Measurements from ENCODE around the gene ZBTB8A. TPM values are rescaled to one million over a fixed set of nuclear protein-coding genes. Genes with fewer than 3 reads are reported as not detected.

ZBTB8A gene
- total and polyA plus RNA-seq, 4 donors, result 0.93 to 3.3 (median 1.3) TPM

DNA sequence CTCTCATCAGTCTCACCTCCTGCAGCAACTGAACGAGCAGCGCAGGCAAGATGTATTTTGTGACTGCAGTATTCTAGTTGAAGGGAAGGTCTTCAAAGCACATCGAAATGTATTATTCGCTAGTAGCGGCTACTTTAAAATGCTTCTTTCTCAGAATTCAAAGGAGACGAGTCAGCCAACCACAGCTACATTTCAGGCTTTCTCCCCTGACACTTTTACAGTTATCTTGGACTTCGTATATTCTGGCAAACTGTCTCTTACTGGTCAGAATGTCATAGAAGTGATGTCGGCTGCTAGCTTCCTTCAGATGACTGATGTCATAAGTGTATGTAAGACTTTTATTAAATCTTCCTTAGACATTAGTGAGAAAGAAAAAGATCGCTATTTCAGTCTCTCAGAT is 53.7 kb downstream of the ZBTB8A start:
- Histone ChIP-seq H3K36me3 (ENCODE audit: control insufficient read depth in 4 of 4, insufficient read depth in 3 of 4, low read depth in 1 of 4, low read length in 3 of 4) (peaks cover 1 to 4% (median 3%) of the 10 kb centered on the region in 4 donors), H3K9ac (ENCODE audit: low read depth in 1 of 2, low read length in 2 of 2) (no peak overlapping the region), H3K27ac (ENCODE audit: low read depth in 1 of 2, low read length in 2 of 2) (no peak overlapping the region), H3K4me1 (ENCODE audit: control insufficient read depth in 4 of 4, insufficient read depth in 4 of 4, low read length in 3 of 4) (no peaks in the 10 kb centered on the region), H3K9me3 (ENCODE audit: control insufficient read depth in 4 of 4, low read length in 3 of 4) (no peaks in the 10 kb centered on the region), H3K4me3 (ENCODE audit: low read depth in 1 of 3, low read length in 3 of 3) (no peak overlapping the region), H3K27me3 (ENCODE audit: control insufficient read depth in 4 of 4, insufficient read depth in 4 of 4, low read length in 3 of 4) (no peaks in the 10 kb centered on the region)
- no peak for DNase-seq (ENCODE audit: low spot score)
- TF ChIP-seq HNF4G (IDR thresholded peaks at IDR 0.05), result no peak
- no peak for TF ChIP-seq FOXA2 (IDR thresholded peaks at IDR 0.05)
- TF ChIP-seq, protein P1, sequence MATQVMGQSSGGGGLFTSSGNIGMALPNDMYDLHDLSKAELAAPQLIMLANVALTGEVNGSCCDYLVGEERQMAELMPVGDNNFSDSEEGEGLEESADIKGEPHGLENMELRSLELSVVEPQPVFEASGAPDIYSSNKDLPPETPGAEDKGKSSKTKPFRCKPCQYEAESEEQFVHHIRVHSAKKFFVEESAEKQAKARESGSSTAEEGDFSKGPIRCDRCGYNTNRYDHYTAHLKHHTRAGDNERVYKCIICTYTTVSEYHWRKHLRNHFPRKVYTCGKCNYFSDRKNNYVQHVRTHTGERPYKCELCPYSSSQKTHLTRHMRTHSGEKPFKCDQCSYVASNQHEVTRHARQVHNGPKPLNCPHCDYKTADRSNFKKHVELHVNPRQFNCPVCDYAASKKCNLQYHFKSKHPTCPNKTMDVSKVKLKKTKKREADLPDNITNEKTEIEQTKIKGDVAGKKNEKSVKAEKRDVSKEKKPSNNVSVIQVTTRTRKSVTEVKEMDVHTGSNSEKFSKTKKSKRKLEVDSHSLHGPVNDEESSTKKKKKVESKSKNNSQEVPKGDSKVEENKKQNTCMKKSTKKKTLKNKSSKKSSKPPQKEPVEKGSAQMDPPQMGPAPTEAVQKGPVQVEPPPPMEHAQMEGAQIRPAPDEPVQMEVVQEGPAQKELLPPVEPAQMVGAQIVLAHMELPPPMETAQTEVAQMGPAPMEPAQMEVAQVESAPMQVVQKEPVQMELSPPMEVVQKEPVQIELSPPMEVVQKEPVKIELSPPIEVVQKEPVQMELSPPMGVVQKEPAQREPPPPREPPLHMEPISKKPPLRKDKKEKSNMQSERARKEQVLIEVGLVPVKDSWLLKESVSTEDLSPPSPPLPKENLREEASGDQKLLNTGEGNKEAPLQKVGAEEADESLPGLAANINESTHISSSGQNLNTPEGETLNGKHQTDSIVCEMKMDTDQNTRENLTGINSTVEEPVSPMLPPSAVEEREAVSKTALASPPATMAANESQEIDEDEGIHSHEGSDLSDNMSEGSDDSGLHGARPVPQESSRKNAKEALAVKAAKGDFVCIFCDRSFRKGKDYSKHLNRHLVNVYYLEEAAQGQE (IDR thresholded peaks at IDR 0.05), result no peak
- no peak for TF ChIP-seq JUND (IDR thresholded peaks at IDR 0.05)
- TF ChIP-seq SP1 (IDR thresholded peaks at IDR 0.05), result no peak
- no peak for TF ChIP-seq EGR1 (IDR thresholded peaks at IDR 0.05; ENCODE audit: low read depth in 2 of 2)
- TF ChIP-seq GABPA (IDR thresholded peaks at IDR 0.05 in 1 of 2, conservative IDR thresholded peaks at IDR 0.05 in 1 of 2), result no peak
- no peak for TF ChIP-seq RXRA (IDR thresholded peaks at IDR 0.05)
- TF ChIP-seq YY1 (IDR thresholded peaks at IDR 0.05), result no peak
- no peak for TF ChIP-seq HNF4A (conservative IDR thresholded peaks at IDR 0.05)
- no peak for TF ChIP-seq RAD21 (IDR thresholded peaks at IDR 0.05)
- no peak for TF ChIP-seq MAX (IDR thresholded peaks at IDR 0.05)
- no peak for TF ChIP-seq ZBTB33 (IDR thresholded peaks at IDR 0.05)
- no peak for TF ChIP-seq NR2F2 (IDR thresholded peaks at IDR 0.05)
- no peak for TF ChIP-seq FOXA1 (IDR thresholded peaks at IDR 0.05)
- TF ChIP-seq, protein P2, sequence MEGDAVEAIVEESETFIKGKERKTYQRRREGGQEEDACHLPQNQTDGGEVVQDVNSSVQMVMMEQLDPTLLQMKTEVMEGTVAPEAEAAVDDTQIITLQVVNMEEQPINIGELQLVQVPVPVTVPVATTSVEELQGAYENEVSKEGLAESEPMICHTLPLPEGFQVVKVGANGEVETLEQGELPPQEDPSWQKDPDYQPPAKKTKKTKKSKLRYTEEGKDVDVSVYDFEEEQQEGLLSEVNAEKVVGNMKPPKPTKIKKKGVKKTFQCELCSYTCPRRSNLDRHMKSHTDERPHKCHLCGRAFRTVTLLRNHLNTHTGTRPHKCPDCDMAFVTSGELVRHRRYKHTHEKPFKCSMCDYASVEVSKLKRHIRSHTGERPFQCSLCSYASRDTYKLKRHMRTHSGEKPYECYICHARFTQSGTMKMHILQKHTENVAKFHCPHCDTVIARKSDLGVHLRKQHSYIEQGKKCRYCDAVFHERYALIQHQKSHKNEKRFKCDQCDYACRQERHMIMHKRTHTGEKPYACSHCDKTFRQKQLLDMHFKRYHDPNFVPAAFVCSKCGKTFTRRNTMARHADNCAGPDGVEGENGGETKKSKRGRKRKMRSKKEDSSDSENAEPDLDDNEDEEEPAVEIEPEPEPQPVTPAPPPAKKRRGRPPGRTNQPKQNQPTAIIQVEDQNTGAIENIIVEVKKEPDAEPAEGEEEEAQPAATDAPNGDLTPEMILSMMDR (IDR thresholded peaks at IDR 0.05; ENCODE audit: low read depth, low read length, missing input control), result no peak
- WGBS, result 97% methylated on average over 9 of the region's 9 CpGs

DNA sequence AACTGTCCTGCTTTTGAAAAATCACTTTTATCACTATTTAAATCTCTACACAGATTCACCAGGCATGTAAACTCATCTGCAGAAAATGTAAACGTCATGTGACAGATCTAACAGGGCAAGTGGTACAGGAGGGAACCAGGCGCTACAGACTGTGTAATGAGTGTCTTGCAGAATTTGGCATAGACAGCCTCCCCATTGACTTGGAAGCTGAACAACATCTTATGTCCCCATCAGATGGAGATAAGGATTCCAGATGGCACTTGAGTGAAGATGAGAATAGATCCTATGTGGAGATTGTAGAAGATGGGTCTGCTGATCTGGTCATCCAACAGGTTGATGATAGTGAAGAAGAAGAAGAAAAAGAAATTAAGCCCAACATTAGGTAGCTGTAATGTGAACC is 60.8 kb downstream of the ZBTB8A start:
- H3K36me3 ChIP-seq (ENCODE audit: control insufficient read depth in 4 of 4, insufficient read depth in 3 of 4, low read depth in 1 of 4, low read length in 3 of 4), result peaks cover 0 to 6% (median 3%) of the 10 kb centered on the region in 4 donors
- no peak overlapping the region for H3K27ac ChIP-seq (ENCODE audit: low read depth in 1 of 2, low read length in 2 of 2)
- no peaks in the 10 kb centered on the region for H3K4me1 ChIP-seq (ENCODE audit: control insufficient read depth in 4 of 4, insufficient read depth in 4 of 4, low read length in 3 of 4)
- H3K9ac ChIP-seq (ENCODE audit: low read depth in 1 of 2, low read length in 2 of 2), result no peak overlapping the region
- H3K9me3 ChIP-seq (ENCODE audit: control insufficient read depth in 4 of 4, low read length in 3 of 4), result no peaks in the 10 kb centered on the region
- no peaks in the 10 kb centered on the region for H3K27me3 ChIP-seq (ENCODE audit: control insufficient read depth in 4 of 4, insufficient read depth in 4 of 4, low read length in 3 of 4)
- 93% methylated on average over 2 of the region's 2 CpGs for WGBS
- no peak for DNase-seq (ENCODE audit: low spot score)
- no peak overlapping the region for H3K4me3 ChIP-seq (ENCODE audit: low read depth in 1 of 3, low read length in 3 of 3)
- TF ChIP-seq FOXA2 (IDR thresholded peaks at IDR 0.05), result no peak
- TF ChIP-seq ATF3 (IDR thresholded peaks at IDR 0.05), result no peak
- TF ChIP-seq FOXA1 (IDR thresholded peaks at IDR 0.05), result no peak
- TF ChIP-seq, protein P2 (IDR thresholded peaks at IDR 0.05; ENCODE audit: low read depth, low read length, missing input control), result no peak
- TF ChIP-seq RXRA (IDR thresholded peaks at IDR 0.05), result no peak
- TF ChIP-seq, protein P1 (IDR thresholded peaks at IDR 0.05), result no peak
- TF ChIP-seq SP1 (IDR thresholded peaks at IDR 0.05), result no peak
- no peak for TF ChIP-seq NR2F2 (IDR thresholded peaks at IDR 0.05)
- TF ChIP-seq YY1 (IDR thresholded peaks at IDR 0.05), result no peak
- no peak for TF ChIP-seq TAF1 (conservative IDR thresholded peaks at IDR 0.05)
- TF ChIP-seq RAD21 (IDR thresholded peaks at IDR 0.05), result no peak
- TF ChIP-seq MAX (IDR thresholded peaks at IDR 0.05), result no peak
